ENCODE measurements around the gene GAMT.

GRCh38 chr19:1401138-1401888 is at the start of gene GAMT:
- TF ChIP-seq CTCF (IDR thresholded peaks at IDR 0.05) (no peak), POLR2A (IDR thresholded peaks at IDR 0.05) (no peak)
